Nephron progenitor cell (in vitro differentiated cells): ENCODE results near the gene BSN.

Experiments
- DNase-seq: peaks from one replicate; pipeline ENCODE4 v3.0.0; 2021
- H3K27ac Mint-ChIP-seq: 2 replicates; pipeline ENCODE4 v1.8.0; 2021; ENCODE audit warnings: mild to moderate bottlenecking, moderate library complexity, mixed read lengths
- H3K27me3 Mint-ChIP-seq: 2 replicates; pipeline ENCODE4 v1.8.0; 2021; ENCODE audit warnings: mild to moderate bottlenecking, low read depth, mixed read lengths; ENCODE audit not compliant: poor library complexity
- H3K36me3 Mint-ChIP-seq: 2 replicates; pipeline ENCODE4 v1.8.0; 2021; ENCODE audit warnings: low read depth, mixed read lengths
- H3K4me1 Mint-ChIP-seq: 2 replicates; pipeline ENCODE4 v1.8.0; 2021; ENCODE audit warnings: mixed read lengths
- H3K4me3 Mint-ChIP-seq: 2 replicates; pipeline ENCODE4 v1.8.0; 2021; ENCODE audit warnings: mild to moderate bottlenecking, moderate library complexity, mixed read lengths
- H3K9me3 Mint-ChIP-seq: 2 replicates; pipeline ENCODE4 v1.8.0; 2021; ENCODE audit warnings: mild to moderate bottlenecking, moderate library complexity, mixed read lengths
- TF ChIP-seq, protein P1 (sequence below): fragments of 200-600 bp; sonication (generic); IDR thresholded peaks from 2 replicates; pipeline ENCODE4 v1.5.0; 2021; ENCODE audit warnings: antibody characterized with exemption

BSN gene

DNA sequence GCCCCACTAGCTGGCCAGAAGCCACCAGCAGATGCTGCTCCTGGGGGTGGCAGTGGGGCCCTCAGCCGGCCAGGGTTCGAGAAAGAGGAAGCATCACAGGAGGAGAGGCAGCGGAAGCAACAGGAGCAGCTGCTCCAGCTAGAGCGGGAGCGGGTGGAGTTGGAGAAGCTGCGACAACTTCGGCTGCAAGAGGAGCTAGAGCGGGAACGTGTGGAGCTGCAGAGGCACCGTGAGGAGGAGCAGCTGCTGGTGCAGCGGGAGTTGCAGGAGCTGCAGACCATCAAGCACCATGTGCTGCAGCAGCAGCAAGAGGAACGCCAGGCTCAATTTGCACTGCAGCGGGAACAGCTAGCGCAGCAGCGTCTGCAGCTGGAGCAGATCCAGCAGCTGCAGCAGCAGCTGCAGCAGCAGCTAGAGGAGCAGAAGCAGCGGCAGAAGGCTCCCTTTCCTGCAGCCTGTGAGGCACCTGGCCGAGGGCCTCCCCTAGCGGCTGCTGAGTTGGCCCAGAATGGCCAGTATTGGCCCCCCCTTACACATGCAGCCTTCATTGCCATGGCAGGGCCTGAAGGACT lies 102.3 kb downstream of the BSN start:
- DNase-seq, result no peak
- no peak overlapping the region for H3K27ac Mint-ChIP-seq
- H3K36me3 Mint-ChIP-seq, result no peaks in the 10 kb centered on the region
- H3K9me3 Mint-ChIP-seq, result no peaks in the 10 kb centered on the region
- H3K27me3 Mint-ChIP-seq, result peaks cover 4% of the 10 kb centered on the region
- peaks cover 31% of the 10 kb centered on the region for H3K4me1 Mint-ChIP-seq
- TF ChIP-seq, protein P1, sequence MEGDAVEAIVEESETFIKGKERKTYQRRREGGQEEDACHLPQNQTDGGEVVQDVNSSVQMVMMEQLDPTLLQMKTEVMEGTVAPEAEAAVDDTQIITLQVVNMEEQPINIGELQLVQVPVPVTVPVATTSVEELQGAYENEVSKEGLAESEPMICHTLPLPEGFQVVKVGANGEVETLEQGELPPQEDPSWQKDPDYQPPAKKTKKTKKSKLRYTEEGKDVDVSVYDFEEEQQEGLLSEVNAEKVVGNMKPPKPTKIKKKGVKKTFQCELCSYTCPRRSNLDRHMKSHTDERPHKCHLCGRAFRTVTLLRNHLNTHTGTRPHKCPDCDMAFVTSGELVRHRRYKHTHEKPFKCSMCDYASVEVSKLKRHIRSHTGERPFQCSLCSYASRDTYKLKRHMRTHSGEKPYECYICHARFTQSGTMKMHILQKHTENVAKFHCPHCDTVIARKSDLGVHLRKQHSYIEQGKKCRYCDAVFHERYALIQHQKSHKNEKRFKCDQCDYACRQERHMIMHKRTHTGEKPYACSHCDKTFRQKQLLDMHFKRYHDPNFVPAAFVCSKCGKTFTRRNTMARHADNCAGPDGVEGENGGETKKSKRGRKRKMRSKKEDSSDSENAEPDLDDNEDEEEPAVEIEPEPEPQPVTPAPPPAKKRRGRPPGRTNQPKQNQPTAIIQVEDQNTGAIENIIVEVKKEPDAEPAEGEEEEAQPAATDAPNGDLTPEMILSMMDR, result no peak
- no peak overlapping the region for H3K4me3 Mint-ChIP-seq

DNA sequence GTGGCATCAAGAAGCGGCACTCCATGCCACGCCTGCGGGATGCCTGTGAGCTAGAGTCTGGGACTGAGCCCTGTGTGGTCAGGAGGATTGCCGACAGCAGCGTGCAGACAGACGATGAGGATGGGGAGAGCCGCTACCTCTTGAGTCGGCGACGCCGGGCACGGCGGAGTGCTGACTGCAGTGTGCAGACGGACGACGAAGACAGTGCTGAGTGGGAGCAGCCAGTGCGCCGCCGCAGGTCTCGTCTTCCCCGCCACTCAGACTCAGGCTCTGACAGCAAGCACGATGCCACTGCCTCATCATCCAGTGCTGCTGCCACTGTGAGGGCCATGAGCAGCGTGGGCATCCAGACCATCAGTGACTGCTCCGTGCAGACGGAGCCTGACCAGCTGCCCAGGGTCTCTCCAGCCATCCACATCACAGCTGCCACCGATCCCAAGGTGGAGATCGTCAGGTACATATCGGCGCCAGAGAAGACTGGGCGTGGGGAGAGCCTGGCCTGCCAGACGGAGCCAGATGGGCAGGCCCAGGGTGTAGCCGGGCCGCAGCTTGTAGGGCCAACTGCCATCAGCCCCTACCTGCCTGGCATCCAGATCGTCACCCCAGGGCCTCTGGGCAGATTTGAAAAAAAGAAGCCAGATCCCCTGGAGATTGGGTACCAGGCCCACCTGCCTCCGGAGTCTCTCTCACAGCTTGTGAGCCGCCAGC lies 103.1 kb downstream of the BSN start:
- TF ChIP-seq, protein P1, result no peak
- Mint-ChIP-seq H3K4me3 (no peak overlapping the region), H3K4me1 (peaks cover 28% of the 10 kb centered on the region), H3K27ac (no peak overlapping the region), H3K9me3 (no peaks in the 10 kb centered on the region), H3K36me3 (no peaks in the 10 kb centered on the region), H3K27me3 (peaks cover 4% of the 10 kb centered on the region)
- no peak for DNase-seq

DNA sequence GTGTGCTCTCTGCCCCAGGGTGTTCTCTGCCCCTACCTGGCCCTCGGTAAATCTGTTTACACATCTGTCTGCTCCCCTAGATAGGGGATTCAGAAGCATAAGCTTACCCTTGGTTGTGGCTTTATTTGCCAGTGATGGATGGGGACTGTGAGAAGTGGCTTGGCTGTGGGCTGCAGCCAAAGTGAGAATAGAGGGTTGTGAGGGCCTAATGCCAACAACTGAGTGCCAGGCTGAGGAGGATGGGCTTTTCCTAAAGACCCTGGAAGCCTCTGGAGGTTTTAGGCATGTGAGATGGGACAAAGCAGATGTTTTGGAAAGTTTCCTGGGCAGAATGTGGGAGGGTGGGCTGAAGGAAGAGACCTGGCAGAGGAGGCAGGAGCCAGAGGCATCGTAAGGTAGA lies 104.4 kb downstream of the BSN start:
- DNase-seq, result no peak
- H3K4me1 Mint-ChIP-seq, result peaks cover 15% of the 10 kb centered on the region
- TF ChIP-seq, protein P1, result no peak
- H3K36me3 Mint-ChIP-seq, result no peaks in the 10 kb centered on the region
- H3K27ac Mint-ChIP-seq, result no peak overlapping the region
- no peaks in the 10 kb centered on the region for H3K9me3 Mint-ChIP-seq
- H3K27me3 Mint-ChIP-seq, result peaks cover 4% of the 10 kb centered on the region
- H3K4me3 Mint-ChIP-seq, result no peak overlapping the region

DNA sequence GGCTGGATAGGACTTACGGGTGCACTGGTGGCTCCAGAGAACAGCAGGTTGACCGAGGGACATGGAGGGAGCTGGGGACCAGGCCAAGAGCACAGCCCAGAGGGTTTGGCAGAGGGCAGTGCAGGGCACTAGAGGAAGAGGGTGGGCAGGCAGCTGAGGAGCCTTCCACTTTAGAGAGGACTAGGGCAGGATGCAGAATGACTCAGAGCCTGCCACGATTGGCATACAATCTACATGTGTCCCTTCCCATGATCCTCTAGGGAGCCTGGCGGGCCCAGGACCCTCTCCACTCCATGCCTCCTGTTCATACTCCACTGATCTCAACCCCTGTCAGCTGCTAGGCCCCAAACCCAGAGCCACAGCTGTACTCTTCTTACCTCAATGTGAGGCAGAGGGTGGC lies 105.5 kb downstream of the BSN start:
- no peak overlapping the region for H3K27ac Mint-ChIP-seq
- TF ChIP-seq, protein P1, result no peak

DNA sequence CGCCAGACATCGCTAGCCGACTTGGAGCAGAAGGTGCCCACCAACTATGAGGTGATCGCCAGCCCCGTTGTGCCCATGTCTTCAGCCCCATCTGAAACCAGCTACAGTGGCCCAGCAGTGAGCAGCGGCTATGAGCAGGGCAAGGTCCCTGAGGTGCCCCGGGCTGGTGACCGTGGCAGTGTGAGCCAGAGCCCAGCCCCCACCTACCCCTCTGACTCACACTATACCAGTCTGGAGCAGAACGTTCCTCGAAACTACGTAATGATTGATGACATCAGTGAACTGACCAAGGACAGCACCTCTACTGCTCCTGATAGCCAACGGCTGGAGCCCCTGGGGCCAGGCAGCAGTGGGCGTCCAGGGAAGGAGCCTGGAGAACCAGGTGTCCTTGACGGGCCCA lies 107.0 kb downstream of the BSN start:
- H3K27me3 Mint-ChIP-seq, result peaks cover 8% of the 10 kb centered on the region

More for the DNA sequence above, 105.5 kb downstream of the BSN start:
- H3K4me3 Mint-ChIP-seq, result no peak overlapping the region
- no peak for DNase-seq
- peaks cover 9% of the 10 kb centered on the region for H3K4me1 Mint-ChIP-seq
- H3K9me3 Mint-ChIP-seq, result no peaks in the 10 kb centered on the region
- H3K27me3 Mint-ChIP-seq, result peaks cover 8% of the 10 kb centered on the region
- no peaks in the 10 kb centered on the region for H3K36me3 Mint-ChIP-seq

More for the DNA sequence above, 107.0 kb downstream of the BSN start:
- Mint-ChIP-seq H3K27ac (no peak overlapping the region), H3K4me3 (no peak overlapping the region), H3K9me3 (no peaks in the 10 kb centered on the region), H3K36me3 (no peaks in the 10 kb centered on the region), H3K4me1 (peaks cover 16% of the 10 kb centered on the region)
- TF ChIP-seq, protein P1, result no peak
- DNase-seq, result no peak
